H9 (cell line): Measurements from ENCODE around the gene SRRT. TPM values are rescaled to one million over a fixed set of nuclear protein-coding genes. Genes with fewer than 3 reads are reported as not detected.
"Not testable (repeated sequence)": the region's sequence is repeated elsewhere in the genome, so short reads cannot be mapped to it uniquely, and the experiment has no call there.

ENCODE experiments used
- DNase-seq: peaks from one replicate; pipeline ENCODE4 v3.0.0-alpha.2; 2017
- H2AFZ ChIP-seq: one replicate; pipeline ENCODE4 v1.6.1; 2013; ENCODE audit warnings: mild to moderate bottlenecking, low read length, control low read depth, moderate library complexity
- H2AK5ac ChIP-seq: 2 replicates; pipeline ENCODE4 v1.6.1; 2013; ENCODE audit warnings: low read length, control low read depth, mixed read lengths; ENCODE audit not compliant: insufficient read length
- H2BK120ac ChIP-seq: one replicate; pipeline ENCODE4 v1.6.1; 2013; ENCODE audit warnings: low read depth, mild to moderate bottlenecking, low read length, control low read depth, inconsistent platforms; ENCODE audit not compliant: poor library complexity, severe bottlenecking
- H2BK12ac ChIP-seq: 2 replicates; pipeline ENCODE4 v1.6.1; 2013; ENCODE audit warnings: low read length, control low read depth, mixed read lengths, low read depth; ENCODE audit not compliant: insufficient read length
- H2BK15ac ChIP-seq: 2 replicates; pipeline ENCODE4 v1.6.1; 2013; ENCODE audit warnings: low read depth, low read length, control low read depth
- H2BK20ac ChIP-seq: one replicate; pipeline ENCODE4 v1.6.1; 2013; ENCODE audit warnings: low read depth, mild to moderate bottlenecking, low read length, control low read depth, inconsistent platforms; ENCODE audit not compliant: poor library complexity, severe bottlenecking
- H2BK5ac ChIP-seq: 2 replicates; pipeline ENCODE4 v1.6.1; 2013; ENCODE audit warnings: low read length, control low read depth, mixed read lengths; ENCODE audit not compliant: insufficient read length
- H3K14ac ChIP-seq: 2 replicates; pipeline ENCODE4 v1.6.1; 2013; ENCODE audit warnings: low read length, control low read depth; ENCODE audit not compliant: insufficient read depth
- H3K18ac ChIP-seq: 2 replicates; pipeline ENCODE4 v1.6.1; 2013; ENCODE audit warnings: low read depth, mild to moderate bottlenecking, mixed read lengths, low read length, control low read depth; ENCODE audit not compliant: insufficient read length
- H3K23ac ChIP-seq: 2 replicates; pipeline ENCODE4 v1.6.1; 2013; ENCODE audit warnings: low read length, control low read depth, mixed read lengths, low read depth; ENCODE audit not compliant: insufficient read length
- H3K23me2 ChIP-seq: 2 replicates; pipeline ENCODE4 v1.6.1; 2013; ENCODE audit warnings: low read depth, mild to moderate bottlenecking, mixed read lengths, low read length, control low read depth; ENCODE audit not compliant: insufficient read length, poor library complexity, severe bottlenecking
- H3K27ac ChIP-seq: 2 replicates; pipeline ENCODE4 v1.5.1; 2013; ENCODE audit warnings: low read length, control low read depth, mixed read lengths, low read depth; ENCODE audit not compliant: insufficient read length
- H3K27me3 ChIP-seq: 2 replicates; pipeline ENCODE4 v1.6.1; 2013; ENCODE audit warnings: low read length, control low read depth, inconsistent platforms; ENCODE audit not compliant: insufficient read depth
- H3K4ac ChIP-seq: 2 replicates; pipeline ENCODE4 v1.6.1; 2013; ENCODE audit warnings: low read depth, mild to moderate bottlenecking, control low read depth, inconsistent platforms, low read length, moderate library complexity
- H3K4me1 ChIP-seq: 2 replicates; pipeline ENCODE4 v1.6.1; 2013; ENCODE audit warnings: low read length, control low read depth, inconsistent platforms; ENCODE audit not compliant: insufficient read depth
- H3K4me2 ChIP-seq: 2 replicates; pipeline ENCODE4 v1.6.1; 2013; ENCODE audit warnings: low read length, control low read depth, mixed read lengths; ENCODE audit not compliant: insufficient read length, insufficient read depth
- H3K56ac ChIP-seq: 2 replicates; pipeline ENCODE4 v1.6.1; 2013; ENCODE audit warnings: low read depth, mild to moderate bottlenecking, mixed read lengths, low read length, control low read depth; ENCODE audit not compliant: insufficient read length
- H3K79me1 ChIP-seq: 2 replicates; pipeline ENCODE4 v1.6.1; 2013; ENCODE audit warnings: low read depth, mild to moderate bottlenecking, moderate library complexity, low read length, control low read depth, inconsistent platforms; ENCODE audit not compliant: insufficient read depth, poor library complexity, severe bottlenecking
- H3K79me2 ChIP-seq: 2 replicates; pipeline ENCODE4 v1.6.1; 2013; ENCODE audit warnings: low read length, control low read depth, inconsistent platforms; ENCODE audit not compliant: insufficient read depth
- H3K9ac ChIP-seq: 2 replicates; pipeline ENCODE4 v1.6.1; 2013; ENCODE audit warnings: low read length, control low read depth, mixed read lengths; ENCODE audit not compliant: insufficient read length; ENCODE audit errors: extremely low read depth
- H3K9me3 ChIP-seq: one replicate; pipeline ENCODE4 v1.6.1; 2013; ENCODE audit warnings: low read depth, low read length, inconsistent platforms; ENCODE audit not compliant: control insufficient read depth
- H3T11ph ChIP-seq: one replicate; pipeline ENCODE4 v1.6.1; 2013; ENCODE audit warnings: mild to moderate bottlenecking, low read length, control low read depth, inconsistent platforms
- H4K20me1 ChIP-seq: one replicate; pipeline ENCODE4 v1.6.1; 2013; ENCODE audit not compliant: control insufficient read depth, insufficient read length, insufficient read depth
- H4K5ac ChIP-seq: 2 replicates; pipeline ENCODE4 v1.6.1; 2013; ENCODE audit warnings: low read depth, mild to moderate bottlenecking, mixed read lengths, low read length, control low read depth; ENCODE audit not compliant: insufficient read length
- H4K8ac ChIP-seq: replicated peaks from 2 replicates; pipeline ENCODE4 v1.6.1; 2013; ENCODE audit warnings: low read length, control low read depth, mixed read lengths, low read depth; ENCODE audit not compliant: insufficient read length
- H4K91ac ChIP-seq: 2 replicates; pipeline ENCODE4 v1.6.1; 2013; ENCODE audit warnings: low read depth, mild to moderate bottlenecking, moderate library complexity, mixed read lengths, low read length, control low read depth; ENCODE audit not compliant: insufficient read length
- H3K27ac Mint-ChIP-seq, 3 experiments: 2 replicates in 2 of 3; 3 replicates in 1 of 3; pipeline ENCODE4 v1.8.0; 2020 to 2021; ENCODE audit warnings: mixed read lengths in 3 of 3, mild to moderate bottlenecking in 1 of 3, moderate library complexity in 1 of 3
- H3K27me3 Mint-ChIP-seq: 2 replicates; pipeline ENCODE4 v1.8.0; 2021; ENCODE audit warnings: low read depth, mild to moderate bottlenecking, moderate library complexity, mixed read lengths
- H3K36me3 Mint-ChIP-seq, 3 experiments: 2 replicates in 2 of 3; 3 replicates in 1 of 3; pipeline ENCODE4 v1.8.0; 2020 to 2021; ENCODE audit warnings: low read depth in 3 of 3, mixed read lengths in 3 of 3; ENCODE audit not compliant: insufficient read depth in 1 of 3
- H3K4me1 Mint-ChIP-seq, 2 experiments: 2 replicates each; pipeline ENCODE4 v1.8.0; 2020; ENCODE audit warnings: mixed read lengths in 2 of 2
- H3K4me3 Mint-ChIP-seq, 2 experiments: 2 replicates in 1 of 2; 3 replicates in 1 of 2; pipeline ENCODE4 v1.8.0; 2020 to 2021; ENCODE audit warnings: mild to moderate bottlenecking in 2 of 2, mixed read lengths in 2 of 2, moderate library complexity in 1 of 2
- H3K9me3 Mint-ChIP-seq, 2 experiments: 2 replicates in 1 of 2; 3 replicates in 1 of 2; pipeline ENCODE4 v1.8.0; 2020; ENCODE audit warnings: mild to moderate bottlenecking in 2 of 2, mixed read lengths in 2 of 2, moderate library complexity in 1 of 2
- WGBS: extraction: QIAGEN DNeasy Blood & Tissue Kit; methylation state at CpG from one replicate; pipeline ENCODE4 v1.1.7; 2013; ENCODE audit warnings: missing lambda C conversion rate, low lambda C conversion rate, mixed read lengths; ENCODE audit not compliant: insufficient read length; ENCODE audit errors: extremely low coverage; 5-methylcytosine and 5-hydroxymethylcytosine counted together
- total RNA-seq: library from RNA; stranded (reverse); gene quantifications from 2 replicates; pipeline ENCODE4 v1.2.1, GENCODE V29; 2021

SRRT gene
- total RNA-seq, 1 experiment from 2014 or later = 373 TPM

DNA sequence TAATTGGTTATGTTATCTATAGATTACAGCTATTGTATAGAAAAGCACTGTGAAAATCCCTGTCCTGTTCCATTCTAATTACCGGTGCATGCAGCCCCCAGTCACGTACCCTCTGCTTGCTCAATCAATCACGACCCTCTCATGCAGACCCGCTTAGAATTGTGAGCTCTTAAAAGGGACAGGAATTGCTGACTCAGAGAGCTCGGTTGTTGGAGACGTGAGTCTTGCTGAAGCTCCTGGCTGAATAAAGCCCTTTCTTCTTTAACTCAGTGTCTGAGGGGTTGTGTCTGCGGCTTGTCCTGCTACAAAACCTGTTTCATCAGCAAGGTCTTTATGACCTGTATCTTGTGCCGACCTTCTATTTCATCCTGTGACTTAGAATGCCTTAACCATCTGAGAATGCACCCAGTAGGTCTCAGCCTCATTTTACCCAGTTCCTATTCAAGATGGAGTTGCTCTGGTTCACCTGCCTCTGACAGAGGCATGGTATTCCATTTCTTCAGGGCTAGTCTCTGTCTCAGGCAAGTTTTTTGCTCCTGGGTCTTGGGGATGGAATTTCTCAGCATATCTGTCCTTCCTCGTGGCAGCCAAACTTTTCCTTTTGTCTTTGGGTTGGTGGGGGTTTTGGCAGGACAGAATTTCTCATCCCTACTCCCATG, 45.0 kb downstream of the SRRT start:
- H3K9me3 ChIP-seq, H2BK15ac ChIP-seq, DNase-seq, H4K20me1 ChIP-seq, H3K14ac ChIP-seq, H3K9ac ChIP-seq, H4K5ac ChIP-seq, H2BK5ac ChIP-seq, H2BK20ac ChIP-seq, H2BK120ac ChIP-seq, H3K4ac ChIP-seq, H3K23ac ChIP-seq, H3K27me3 ChIP-seq, H3K27me3 Mint-ChIP-seq, H2AK5ac ChIP-seq, H3K27ac ChIP-seq, H3K79me1 ChIP-seq, H3K56ac ChIP-seq, H2AFZ ChIP-seq, H3K4me2 ChIP-seq, H3K23me2 ChIP-seq, H3K4me1 ChIP-seq, H3T11ph ChIP-seq, H3K18ac ChIP-seq, H4K91ac ChIP-seq, H3K4me3 Mint-ChIP-seq, H4K8ac ChIP-seq, H3K36me3 Mint-ChIP-seq, H3K9me3 Mint-ChIP-seq, H2BK12ac ChIP-seq, H3K79me2 ChIP-seq: not testable (repeated sequence)
- H3K4me1 Mint-ChIP-seq = peaks cover 38 to 45% of the 10 kb centered on the region in 2 experiments
- H3K27ac Mint-ChIP-seq = peak overlapping the region in 1 of 3 experiments; percentile 17; a peak in 1 of 7 replicates
- WGBS = no CpG with 5 or more reads among the region's 9 CpGs
